AG10803 (cell line): ENCODE results near the gene SV2C.

Source experiments
- DNase-seq: peaks from one replicate; pipeline ENCODE4 v3.0.0; 2010; ENCODE audit warnings: low read depth
- H3K4me3 ChIP-seq: 2 replicates; pipeline ENCODE4 v1.5.1; 2011; ENCODE audit warnings: mild to moderate bottlenecking, low read length, control low read depth
- TF ChIP-seq, protein P1 (sequence below): conservative IDR thresholded peaks from 2 replicates; pipeline ENCODE4 v1.5.1; 2011; ENCODE audit warnings: mild to moderate bottlenecking, low read length, control low read depth, inconsistent platforms

Gene SV2C

DNA sequence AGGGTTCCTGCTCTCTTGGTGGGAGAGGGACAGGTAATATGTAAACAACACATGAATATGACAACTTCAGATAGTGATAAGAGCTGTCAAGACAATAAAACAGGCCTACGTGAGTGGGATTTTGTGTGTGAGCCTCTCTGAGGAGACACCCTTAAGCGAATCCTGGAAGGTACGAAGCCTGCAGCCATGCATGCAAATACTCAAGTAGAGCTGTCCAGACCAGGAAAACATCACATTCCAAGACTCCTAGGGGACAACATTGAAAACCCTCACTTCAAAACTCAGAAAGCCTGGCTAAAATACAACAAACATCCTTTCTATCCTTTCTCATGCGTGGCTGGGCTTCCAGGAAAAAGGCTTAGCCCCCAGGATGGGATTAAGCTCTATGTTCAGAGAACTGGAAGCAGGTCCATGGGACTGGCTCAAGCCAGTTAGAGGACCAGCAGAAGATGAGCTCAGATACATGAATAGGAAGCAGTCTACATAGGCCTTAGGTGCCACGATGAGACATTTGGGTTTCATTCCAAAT is 195.1 kb downstream of the SV2C start:
- no peak for DNase-seq
- H3K4me3 ChIP-seq, result no peak overlapping the region
- TF ChIP-seq, protein P1, sequence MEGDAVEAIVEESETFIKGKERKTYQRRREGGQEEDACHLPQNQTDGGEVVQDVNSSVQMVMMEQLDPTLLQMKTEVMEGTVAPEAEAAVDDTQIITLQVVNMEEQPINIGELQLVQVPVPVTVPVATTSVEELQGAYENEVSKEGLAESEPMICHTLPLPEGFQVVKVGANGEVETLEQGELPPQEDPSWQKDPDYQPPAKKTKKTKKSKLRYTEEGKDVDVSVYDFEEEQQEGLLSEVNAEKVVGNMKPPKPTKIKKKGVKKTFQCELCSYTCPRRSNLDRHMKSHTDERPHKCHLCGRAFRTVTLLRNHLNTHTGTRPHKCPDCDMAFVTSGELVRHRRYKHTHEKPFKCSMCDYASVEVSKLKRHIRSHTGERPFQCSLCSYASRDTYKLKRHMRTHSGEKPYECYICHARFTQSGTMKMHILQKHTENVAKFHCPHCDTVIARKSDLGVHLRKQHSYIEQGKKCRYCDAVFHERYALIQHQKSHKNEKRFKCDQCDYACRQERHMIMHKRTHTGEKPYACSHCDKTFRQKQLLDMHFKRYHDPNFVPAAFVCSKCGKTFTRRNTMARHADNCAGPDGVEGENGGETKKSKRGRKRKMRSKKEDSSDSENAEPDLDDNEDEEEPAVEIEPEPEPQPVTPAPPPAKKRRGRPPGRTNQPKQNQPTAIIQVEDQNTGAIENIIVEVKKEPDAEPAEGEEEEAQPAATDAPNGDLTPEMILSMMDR, result no peak

DNA sequence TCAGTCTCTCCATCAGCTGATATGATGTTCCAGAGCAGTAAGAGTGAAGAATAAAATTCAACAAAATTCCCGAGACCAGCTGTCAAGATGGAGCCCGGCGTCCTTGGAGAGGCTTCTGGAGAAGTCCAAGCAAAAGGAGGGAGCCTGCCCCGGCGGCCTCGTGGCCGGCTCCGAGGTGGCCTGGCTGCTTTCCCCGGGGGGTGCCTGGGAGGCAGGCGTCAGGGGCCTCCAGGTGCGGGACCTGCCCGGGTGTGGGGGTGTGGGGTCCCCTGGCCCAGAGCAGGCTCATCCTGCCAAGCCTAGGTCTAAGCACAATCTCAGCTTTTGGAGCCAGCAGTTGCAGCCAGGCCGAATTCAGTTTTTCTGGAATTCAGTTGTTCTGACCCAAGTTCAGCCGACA is 197.3 kb downstream of the SV2C start:
- TF ChIP-seq, protein P1, result no peak
- no peak overlapping the region for H3K4me3 ChIP-seq
- DNase-seq, result no peak

GRCh38 chr5:76283670-76284069 is 200.5 kb downstream of the SV2C start:
- TF ChIP-seq, protein P1, result no peak
- DNase-seq, result no peak
- no peak overlapping the region for H3K4me3 ChIP-seq

- H3K4me3 ChIP-seq, result no peak overlapping the region
- TF ChIP-seq, protein P1, result no peak
- DNase-seq, result no peak
These were observed 206.5 kb downstream of the SV2C start for GRCh38 chr5:76289692-76290091.

DNA sequence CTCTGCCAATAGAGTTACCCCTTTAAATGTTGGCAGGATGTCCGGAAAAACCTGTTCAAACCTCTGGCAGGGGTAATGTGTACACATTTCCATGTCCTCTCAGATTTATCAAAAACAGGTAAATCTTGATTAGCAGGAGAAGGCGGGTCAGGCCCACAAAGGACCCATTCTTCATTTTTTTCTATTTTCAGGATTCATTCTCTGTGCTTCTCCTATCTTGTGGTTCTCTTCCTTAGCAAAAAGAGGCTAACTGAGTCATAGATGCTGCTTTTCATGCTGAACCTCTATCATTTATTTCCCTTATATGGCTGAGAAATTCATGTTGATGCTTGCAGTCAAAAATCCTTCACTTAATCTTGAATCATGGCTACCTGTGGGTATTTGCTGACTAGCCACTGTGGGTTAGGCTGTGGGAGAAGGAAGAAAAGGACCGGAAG is 207.2 kb downstream of the SV2C start:
- no peak overlapping the region for H3K4me3 ChIP-seq
- TF ChIP-seq, protein P1, result no peak
- no peak for DNase-seq

DNA sequence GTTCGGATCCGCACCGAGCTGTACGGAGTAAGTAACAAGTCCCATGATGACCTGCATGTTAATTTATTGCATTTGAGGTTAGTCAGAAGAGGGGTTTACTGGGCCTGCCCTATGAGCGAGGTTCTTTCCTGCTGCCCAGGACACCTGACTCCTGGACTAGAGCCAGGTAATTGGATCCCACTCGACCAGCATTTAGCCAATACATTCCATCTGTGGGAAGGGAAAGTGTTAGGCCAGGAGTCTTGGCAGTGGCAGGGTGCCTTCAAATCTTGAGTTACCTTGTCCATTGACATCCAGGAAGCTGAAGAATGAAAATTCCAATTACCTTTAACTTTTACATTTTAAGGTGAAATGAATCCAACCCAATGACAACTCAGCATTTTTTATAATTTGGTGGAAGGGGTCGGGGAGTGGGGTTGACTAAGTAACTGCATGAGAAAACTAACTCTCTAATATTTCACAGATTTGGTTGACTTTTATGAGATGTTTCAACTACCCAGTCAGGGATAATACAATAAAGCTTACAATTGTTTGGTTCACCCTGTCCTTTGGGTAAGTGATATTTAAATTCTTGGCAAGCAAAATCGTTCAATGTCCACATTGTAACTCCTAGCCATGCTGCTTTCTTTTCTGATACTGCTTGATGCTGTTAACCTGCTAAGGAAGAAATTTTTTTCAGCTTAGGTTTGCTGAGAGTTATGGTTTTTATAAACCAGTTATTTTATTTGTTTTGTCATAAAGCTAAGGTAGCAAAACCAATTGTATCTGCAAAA is 208.3 kb downstream of the SV2C start:
- TF ChIP-seq, protein P1, result no peak
- no peak overlapping the region for H3K4me3 ChIP-seq
- DNase-seq, result no peak

- TF ChIP-seq, protein P1, result no peak
- no peak overlapping the region for H3K4me3 ChIP-seq
- no peak for DNase-seq
These were observed 209.6 kb downstream of the SV2C start for GRCh38 chr5:76292620-76293322.
